ENCODE data around the gene MIXL1. TPM values are rescaled to one million over a fixed set of nuclear protein-coding genes. Genes with fewer than 3 reads are reported as not detected.

The MIXL1 gene
- total RNA-seq, 2 experiments from 2014 or later: not detected

DNA sequence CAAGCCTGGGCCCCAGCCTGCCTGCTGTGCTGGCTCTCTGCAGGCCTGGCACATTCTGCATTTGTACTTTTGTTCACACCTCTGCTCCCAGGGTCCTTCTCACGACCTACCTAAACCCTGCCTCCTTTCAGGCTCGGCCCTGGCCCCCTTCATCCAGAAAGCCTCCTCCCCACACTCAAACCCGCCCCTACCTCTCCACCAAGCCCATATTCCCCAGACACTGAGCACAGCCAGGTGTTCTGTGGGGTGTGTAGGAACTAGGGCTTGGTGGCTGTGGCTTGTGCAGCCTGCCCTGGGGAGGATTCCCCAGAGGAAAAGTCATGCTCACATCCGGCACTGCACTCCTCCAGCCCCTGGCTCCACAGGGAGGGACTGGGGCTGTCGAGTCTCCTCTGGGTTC is 8.2 kb upstream of the MIXL1 start:
- Mint-ChIP-seq H3K36me3 (ENCODE audit: low read depth) (no peaks in the 10 kb centered on the region), H3K4me1 (no peaks in the 10 kb centered on the region), H3K4me3 (no peak overlapping the region), H3K9me3 (ENCODE audit: low read depth) (no peaks in the 10 kb centered on the region), H3K27me3 (peaks cover 2% of the 10 kb centered on the region), H3K27ac (no peak overlapping the region)
- ATAC-seq (no peak), DNase-seq (no peak)
- intact Hi-C loops (cut with DNase I, micrococcal nuclease): no loop called here
- POLR2A ChIA-PET: no interaction called here
- CTCF ChIA-PET: no interaction called here

DNA sequence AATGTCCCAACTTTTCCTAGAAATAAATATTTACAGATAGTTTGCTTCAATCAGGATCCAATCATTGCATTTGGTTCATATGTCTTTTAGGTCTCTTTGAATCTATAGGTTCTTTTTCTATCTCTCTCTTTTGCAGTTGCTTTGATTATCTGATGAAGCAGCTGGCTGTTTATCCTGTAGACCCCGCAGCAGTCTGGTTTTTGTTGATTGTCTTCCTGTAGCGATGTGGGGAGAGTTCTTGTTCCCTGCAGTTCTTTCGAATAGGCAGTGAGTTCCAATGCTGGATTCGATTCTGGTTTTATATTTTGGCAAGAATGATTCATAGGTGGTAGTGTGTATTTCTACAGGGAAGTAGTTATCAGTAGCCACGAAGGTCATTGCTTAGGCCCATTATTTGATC is 7.4 kb upstream of the MIXL1 start:
- ATAC-seq: no peak

DNA sequence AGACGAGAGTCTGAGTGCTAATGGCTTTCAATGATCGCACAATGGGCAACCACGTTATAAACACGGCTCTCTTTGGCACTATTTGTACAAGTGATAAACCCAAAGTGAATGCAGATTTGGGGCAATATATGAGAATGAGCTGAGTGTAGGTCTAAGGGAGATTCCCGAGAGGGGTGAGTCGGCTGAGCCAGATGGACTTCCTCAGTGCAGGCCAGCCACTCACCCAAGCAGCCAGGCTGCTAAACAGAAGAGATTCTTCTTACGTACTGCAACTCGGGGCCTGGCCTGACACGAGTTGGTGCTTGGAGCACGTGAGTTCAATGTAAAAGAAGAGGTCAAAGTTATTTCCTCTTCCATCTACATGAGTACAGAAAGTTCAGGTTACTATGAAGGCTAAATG is 6.2 kb upstream of the MIXL1 start:
- H3K27me3 Mint-ChIP-seq: peaks cover 8% of the 10 kb centered on the region
- no peaks in the 10 kb centered on the region for H3K36me3 Mint-ChIP-seq (ENCODE audit: low read depth)
- H3K4me1 Mint-ChIP-seq: peaks cover under 1% of the 10 kb centered on the region
- H3K9me3 Mint-ChIP-seq (ENCODE audit: low read depth): no peaks in the 10 kb centered on the region
- ATAC-seq: no peak
- no peak overlapping the region for H3K4me3 Mint-ChIP-seq
- CTCF ChIA-PET: no interaction called here
- intact Hi-C loops (cut with DNase I, micrococcal nuclease): no loop called here
- no peak for DNase-seq
- no peak overlapping the region for H3K27ac Mint-ChIP-seq
- POLR2A ChIA-PET: no interaction called here

More for the DNA sequence above, 7.4 kb upstream of the MIXL1 start:
- intact Hi-C loops (cut with DNase I, micrococcal nuclease): no loop called here
- H3K9me3 Mint-ChIP-seq (ENCODE audit: low read depth): no peaks in the 10 kb centered on the region
- H3K4me3 Mint-ChIP-seq: no peak overlapping the region
- H3K4me1 Mint-ChIP-seq: no peaks in the 10 kb centered on the region
- no peak overlapping the region for H3K27ac Mint-ChIP-seq
- no peaks in the 10 kb centered on the region for H3K36me3 Mint-ChIP-seq (ENCODE audit: low read depth)
- CTCF ChIA-PET: no interaction called here
- peaks cover 2% of the 10 kb centered on the region for H3K27me3 Mint-ChIP-seq
- no peak for DNase-seq
- POLR2A ChIA-PET: no interaction called here

GRCh38 chr1:226220473-226221189 is 2.8 kb upstream of the MIXL1 start:
- DNase-seq: no peak
- intact Hi-C loops (cut with DNase I, micrococcal nuclease): loop anchor here in 1 of 2 experiments (5.0 kb wide), 1 partner anchor 112 kb away; no protein-coding TSS in a partner anchor
- POLR2A ChIA-PET: no interaction called here
- H3K27me3 Mint-ChIP-seq: peaks cover 19% of the 10 kb centered on the region
- CTCF ChIA-PET: interaction anchor here (0.9 kb wide), 1 partner anchor 23 kb away, joined by 3 read pairs; no protein-coding TSS in a partner anchor
- H3K27ac Mint-ChIP-seq: no peak overlapping the region
- peaks cover 8% of the 10 kb centered on the region for H3K4me1 Mint-ChIP-seq
- no peaks in the 10 kb centered on the region for H3K9me3 Mint-ChIP-seq (ENCODE audit: low read depth)
- no peaks in the 10 kb centered on the region for H3K36me3 Mint-ChIP-seq (ENCODE audit: low read depth)
- no peak overlapping the region for H3K4me3 Mint-ChIP-seq
- no peak for ATAC-seq

DNA sequence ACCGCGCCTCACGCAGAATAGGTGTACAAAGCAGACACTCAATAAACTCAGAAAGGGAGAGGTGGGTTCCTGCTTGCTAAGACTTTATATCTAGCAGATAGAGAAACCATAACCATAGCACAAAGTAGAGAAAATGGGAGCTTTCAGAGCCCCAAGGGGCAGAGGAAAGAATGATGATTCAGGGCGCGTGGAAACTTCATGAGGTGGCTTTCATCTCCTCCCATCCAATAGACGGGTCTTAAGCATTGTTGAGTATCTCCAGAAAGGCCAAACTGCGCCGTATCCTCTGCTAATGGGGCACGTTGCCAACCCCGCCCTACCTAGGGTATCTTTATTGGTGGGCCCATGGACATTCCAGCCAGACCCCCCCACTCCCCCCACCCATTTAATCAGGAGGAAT is 778 bp upstream of the MIXL1 start:
- H3K36me3 Mint-ChIP-seq (ENCODE audit: low read depth): no peaks in the 10 kb centered on the region
- H3K4me1 Mint-ChIP-seq: peaks cover 8% of the 10 kb centered on the region
- intact Hi-C loops (cut with DNase I, micrococcal nuclease): loop anchor here in 1 of 2 experiments (5.0 kb wide), 1 partner anchor 110 kb away; no protein-coding TSS in a partner anchor
- peak overlapping the region; percentile 47 for H3K4me3 Mint-ChIP-seq
- DNase-seq: peak; percentile 46
- peak; percentile 54 for ATAC-seq
- no peak overlapping the region for H3K27ac Mint-ChIP-seq
- H3K27me3 Mint-ChIP-seq: peaks cover 19% of the 10 kb centered on the region
- H3K9me3 Mint-ChIP-seq (ENCODE audit: low read depth): no peaks in the 10 kb centered on the region
- CTCF ChIA-PET: interaction anchor here (1.3 kb wide), 1 partner anchor 98 kb away, joined by 3 read pairs; no protein-coding TSS in a partner anchor
- POLR2A ChIA-PET: interaction anchor here (0.7 kb wide), 1 partner anchor 66 kb away, joined by 3 read pairs; no protein-coding TSS in a partner anchor

DNA sequence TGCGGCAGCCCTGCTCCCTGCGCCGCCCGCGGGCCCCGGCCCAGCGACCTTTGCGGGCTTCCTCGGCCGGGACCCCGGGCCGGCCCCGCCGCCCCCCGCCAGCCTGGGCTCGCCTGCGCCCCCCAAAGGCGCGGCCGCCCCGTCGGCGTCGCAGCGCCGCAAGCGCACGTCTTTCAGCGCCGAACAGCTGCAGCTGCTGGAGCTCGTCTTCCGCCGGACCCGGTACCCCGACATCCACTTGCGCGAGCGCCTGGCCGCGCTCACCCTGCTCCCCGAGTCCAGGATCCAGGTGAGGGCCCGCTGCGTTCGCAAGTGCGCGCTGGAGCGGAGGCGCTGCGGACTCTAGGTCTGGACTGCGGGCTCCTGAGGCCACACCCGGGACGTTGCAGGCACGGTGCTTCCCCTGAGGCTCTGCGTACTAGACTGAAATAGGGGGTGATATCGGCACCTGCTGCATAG is 351 bp downstream of the MIXL1 start:
- peak; percentile 52 for DNase-seq
- H3K4me3 Mint-ChIP-seq: peak overlapping the region; percentile 67
- peak; percentile 61 for ATAC-seq
- CTCF ChIA-PET: interaction anchor here (0.6 to 2.2 kb wide), 3 partner anchors 27 to 99 kb away, joined by 3 to 12 read pairs (median 4); no protein-coding TSS in a partner anchor
- peaks cover 19% of the 10 kb centered on the region for H3K27me3 Mint-ChIP-seq
- H3K4me1 Mint-ChIP-seq: peaks cover 8% of the 10 kb centered on the region
- no peaks in the 10 kb centered on the region for H3K36me3 Mint-ChIP-seq (ENCODE audit: low read depth)
- H3K9me3 Mint-ChIP-seq (ENCODE audit: low read depth): no peaks in the 10 kb centered on the region
- POLR2A ChIA-PET: no interaction called here
- intact Hi-C loops (cut with DNase I, micrococcal nuclease): loop anchor here in 1 of 2 experiments (5.0 kb wide), 1 partner anchor 108 kb away; no protein-coding TSS in a partner anchor
- H3K27ac Mint-ChIP-seq: no peak overlapping the region

DNA sequence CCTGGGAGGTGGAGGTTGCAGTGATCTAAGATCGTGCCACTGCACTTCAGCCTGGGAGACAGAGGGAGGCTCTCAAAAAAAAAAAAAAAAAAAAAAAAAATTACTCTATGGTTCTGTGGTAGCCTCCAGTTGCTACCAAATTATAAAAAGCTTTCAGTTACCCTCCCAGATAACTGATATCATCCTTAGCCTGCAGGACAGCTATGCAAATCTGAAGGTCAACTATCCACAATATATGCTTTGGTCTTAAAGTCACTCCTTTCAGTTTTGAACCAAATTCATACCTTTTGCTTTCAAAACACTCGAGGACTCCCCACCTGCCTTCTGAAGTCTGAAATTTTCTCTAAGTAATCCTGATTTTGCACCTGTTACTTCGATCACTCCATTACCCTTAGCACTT is 3.1 kb downstream of the MIXL1 start:
- ChIA-PET CTCF (interaction anchor here (0.7 to 1.0 kb wide), 2 partner anchors 12 to 48 kb away, joined by 3 to 4 read pairs; no protein-coding TSS in a partner anchor), POLR2A (no interaction called here)
- no peaks in the 10 kb centered on the region for H3K36me3 Mint-ChIP-seq (ENCODE audit: low read depth)
- intact Hi-C loops (cut with DNase I, micrococcal nuclease): no loop called here
- peaks cover 14% of the 10 kb centered on the region for H3K27me3 Mint-ChIP-seq
- no peak overlapping the region for H3K4me3 Mint-ChIP-seq
- H3K4me1 Mint-ChIP-seq: peaks cover 8% of the 10 kb centered on the region
- no peak overlapping the region for H3K27ac Mint-ChIP-seq
- no peak for DNase-seq
- no peaks in the 10 kb centered on the region for H3K9me3 Mint-ChIP-seq (ENCODE audit: low read depth)
- ATAC-seq: no peak

GRCh38 chr1:226233293-226233692 is 9.8 kb downstream of the MIXL1 start:
- no peak for ATAC-seq
- CTCF ChIA-PET: interaction anchor here (0.9 kb wide), 1 partner anchor 32 kb away, joined by 4 read pairs; no protein-coding TSS in a partner anchor
- Mint-ChIP-seq H3K27ac (no peak overlapping the region), H3K9me3 (ENCODE audit: low read depth) (no peaks in the 10 kb centered on the region), H3K27me3 (no peaks in the 10 kb centered on the region), H3K4me3 (no peak overlapping the region), H3K36me3 (ENCODE audit: low read depth) (peaks cover 16% of the 10 kb centered on the region), H3K4me1 (no peaks in the 10 kb centered on the region)
- POLR2A ChIA-PET: no interaction called here
- intact Hi-C loops (cut with DNase I, micrococcal nuclease): no loop called here
- no peak for DNase-seq

- DNase-seq (no peak), ATAC-seq (no peak)
- no peak overlapping the region for H3K4me3 Mint-ChIP-seq
- intact Hi-C loops (cut with DNase I, micrococcal nuclease): no loop called here
- POLR2A ChIA-PET: no interaction called here
- CTCF ChIA-PET: no interaction called here
- H3K9me3 Mint-ChIP-seq (ENCODE audit: low read depth): no peaks in the 10 kb centered on the region
- H3K36me3 Mint-ChIP-seq (ENCODE audit: low read depth): peaks cover 19% of the 10 kb centered on the region
- H3K27me3 Mint-ChIP-seq: no peaks in the 10 kb centered on the region
- no peak overlapping the region for H3K27ac Mint-ChIP-seq
- no peaks in the 10 kb centered on the region for H3K4me1 Mint-ChIP-seq
These were observed 10.3 kb downstream of the MIXL1 start for GRCh38 chr1:226233806-226234205.

DNA sequence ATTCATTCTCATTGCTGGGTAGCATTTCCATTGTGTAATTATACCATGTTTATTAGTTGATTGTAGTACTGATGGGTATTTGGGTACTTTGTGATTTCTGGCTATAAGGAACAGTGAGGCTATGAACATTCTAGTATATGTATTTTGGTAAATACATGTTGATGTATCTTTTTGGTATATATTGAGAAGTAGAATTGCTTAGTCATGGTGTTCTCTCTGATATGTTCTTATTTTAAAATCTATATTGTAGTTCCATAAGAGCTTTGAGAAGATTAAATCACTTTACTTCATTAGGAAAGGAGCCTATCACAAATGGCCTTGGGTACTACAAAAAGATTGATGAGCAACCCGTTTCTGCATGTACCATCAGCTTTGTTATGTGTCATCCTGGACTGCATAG is 13.4 kb downstream of the MIXL1 start:
- H3K27ac Mint-ChIP-seq: no peak overlapping the region
- peaks cover 23% of the 10 kb centered on the region for H3K36me3 Mint-ChIP-seq (ENCODE audit: low read depth)
- ATAC-seq (no peak), DNase-seq (no peak)
- H3K27me3 Mint-ChIP-seq: no peaks in the 10 kb centered on the region
- H3K9me3 Mint-ChIP-seq (ENCODE audit: low read depth): no peaks in the 10 kb centered on the region
- no peaks in the 10 kb centered on the region for H3K4me1 Mint-ChIP-seq
- POLR2A ChIA-PET: no interaction called here
- intact Hi-C loops (cut with DNase I, micrococcal nuclease): no loop called here
- H3K4me3 Mint-ChIP-seq: no peak overlapping the region
- CTCF ChIA-PET: no interaction called here

- intact Hi-C loops (cut with DNase I, micrococcal nuclease): no loop called here
- no peaks in the 10 kb centered on the region for H3K9me3 Mint-ChIP-seq (ENCODE audit: low read depth)
- DNase-seq: no peak
- POLR2A ChIA-PET: no interaction called here
- H3K4me3 Mint-ChIP-seq: no peak overlapping the region
- H3K4me1 Mint-ChIP-seq: no peaks in the 10 kb centered on the region
- H3K27me3 Mint-ChIP-seq: no peaks in the 10 kb centered on the region
- no peak overlapping the region for H3K27ac Mint-ChIP-seq
- H3K36me3 Mint-ChIP-seq (ENCODE audit: low read depth): peaks cover 18% of the 10 kb centered on the region
- CTCF ChIA-PET: interaction anchor here (0.5 to 1.1 kb wide), 3 partner anchors 8 to 920 kb away, joined by 3 read pairs; no protein-coding TSS in a partner anchor
- ATAC-seq: no peak
These were observed 16.0 kb downstream of the MIXL1 start for GRCh38 chr1:226239421-226239820.

DNA sequence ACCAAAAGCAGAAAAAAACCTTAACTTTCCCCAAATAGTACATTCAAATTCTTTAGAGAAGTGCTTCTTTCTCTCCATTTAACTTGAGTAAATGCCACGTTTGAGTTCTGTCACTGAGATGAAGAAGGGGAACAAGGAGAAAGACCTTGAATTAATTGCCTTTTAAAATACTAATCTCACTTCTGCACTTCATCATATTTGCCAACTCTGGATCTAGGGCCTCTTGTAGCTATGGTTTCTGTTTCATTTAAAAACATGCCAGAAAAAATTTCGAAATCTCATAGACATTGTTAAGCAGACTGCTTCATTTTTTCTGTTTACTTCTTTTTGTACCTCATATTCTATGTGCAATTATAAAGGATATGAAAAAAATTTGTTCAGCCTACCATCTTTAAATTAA is 24.6 kb downstream of the MIXL1 start:
- intact Hi-C loops (cut with DNase I, micrococcal nuclease): no loop called here
- CTCF ChIA-PET: interaction anchor here (1.1 kb wide), 1 partner anchor 9 kb away, joined by 3 read pairs; no protein-coding TSS in a partner anchor
- POLR2A ChIA-PET: no interaction called here
- Mint-ChIP-seq H3K9me3 (ENCODE audit: low read depth) (no peaks in the 10 kb centered on the region), H3K36me3 (ENCODE audit: low read depth) (peaks cover 8% of the 10 kb centered on the region), H3K4me3 (no peak overlapping the region), H3K27me3 (no peaks in the 10 kb centered on the region), H3K27ac (no peak overlapping the region), H3K4me1 (no peaks in the 10 kb centered on the region)
- ATAC-seq: no peak
- DNase-seq: no peak

All from activated CD4-positive, alpha-beta T cell treated with anti-CD3 and anti-CD28 coated beads for 36 hours (primary cell).